ENCODE results near the gene FXYD1. TPM values are rescaled to one million over a fixed set of nuclear protein-coding genes. Genes with fewer than 3 reads are reported as not detected.

FXYD1 gene
- total and polyA plus RNA-seq, 4 donors: 18.7 to 146 (median 71.5) TPM

DNA sequence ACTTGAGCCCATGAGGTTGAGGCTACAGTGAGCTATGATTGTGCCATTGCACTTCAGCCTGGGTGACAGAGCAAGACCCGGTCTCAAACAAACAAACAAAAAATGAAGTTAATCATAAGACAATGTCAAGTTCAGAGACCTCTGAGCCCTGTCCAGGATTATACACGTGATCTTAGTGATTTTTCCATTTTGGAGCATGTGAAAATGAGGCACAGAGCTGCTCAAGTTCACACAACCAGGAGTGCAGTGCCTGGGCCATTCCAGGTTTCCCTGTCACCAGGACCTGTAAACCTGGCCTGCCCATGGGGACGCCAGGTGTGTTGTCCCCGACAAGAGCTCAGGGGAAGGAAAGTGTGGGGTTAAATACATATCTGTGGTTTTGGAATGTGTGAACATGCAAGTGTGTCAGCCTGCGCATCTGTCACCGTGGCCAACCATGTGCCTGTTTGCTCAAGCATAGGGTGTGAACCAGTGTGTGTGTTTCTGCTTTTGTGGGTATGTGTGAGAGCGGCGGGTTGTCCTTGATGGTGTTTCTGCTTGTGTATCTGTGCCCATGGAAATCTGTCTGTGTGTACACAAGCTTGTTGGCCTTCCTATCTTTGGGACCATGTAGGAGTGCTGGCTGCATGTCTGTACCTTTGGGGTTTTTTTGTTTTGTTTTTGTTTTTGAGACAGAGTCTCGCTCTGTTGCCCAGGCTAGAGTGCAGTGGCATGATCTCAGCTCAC lies 1.5 kb upstream of the FXYD1 start (continued):
- TF ChIP-seq, protein P1, sequence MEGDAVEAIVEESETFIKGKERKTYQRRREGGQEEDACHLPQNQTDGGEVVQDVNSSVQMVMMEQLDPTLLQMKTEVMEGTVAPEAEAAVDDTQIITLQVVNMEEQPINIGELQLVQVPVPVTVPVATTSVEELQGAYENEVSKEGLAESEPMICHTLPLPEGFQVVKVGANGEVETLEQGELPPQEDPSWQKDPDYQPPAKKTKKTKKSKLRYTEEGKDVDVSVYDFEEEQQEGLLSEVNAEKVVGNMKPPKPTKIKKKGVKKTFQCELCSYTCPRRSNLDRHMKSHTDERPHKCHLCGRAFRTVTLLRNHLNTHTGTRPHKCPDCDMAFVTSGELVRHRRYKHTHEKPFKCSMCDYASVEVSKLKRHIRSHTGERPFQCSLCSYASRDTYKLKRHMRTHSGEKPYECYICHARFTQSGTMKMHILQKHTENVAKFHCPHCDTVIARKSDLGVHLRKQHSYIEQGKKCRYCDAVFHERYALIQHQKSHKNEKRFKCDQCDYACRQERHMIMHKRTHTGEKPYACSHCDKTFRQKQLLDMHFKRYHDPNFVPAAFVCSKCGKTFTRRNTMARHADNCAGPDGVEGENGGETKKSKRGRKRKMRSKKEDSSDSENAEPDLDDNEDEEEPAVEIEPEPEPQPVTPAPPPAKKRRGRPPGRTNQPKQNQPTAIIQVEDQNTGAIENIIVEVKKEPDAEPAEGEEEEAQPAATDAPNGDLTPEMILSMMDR (IDR thresholded peaks at IDR 0.05; ENCODE audit: low read depth, low read length, missing input control): no peak
- TF ChIP-seq HNF4A (conservative IDR thresholded peaks at IDR 0.05) (peak; percentile 88 to 90), NR2F2 (IDR thresholded peaks at IDR 0.05) (peak; percentile 74), RXRA (IDR thresholded peaks at IDR 0.05) (peak; percentile 96 to 99)
- TF ChIP-seq, protein P2, sequence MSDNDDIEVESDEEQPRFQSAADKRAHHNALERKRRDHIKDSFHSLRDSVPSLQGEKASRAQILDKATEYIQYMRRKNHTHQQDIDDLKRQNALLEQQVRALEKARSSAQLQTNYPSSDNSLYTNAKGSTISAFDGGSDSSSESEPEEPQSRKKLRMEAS (IDR thresholded peaks at IDR 0.05): peak; percentile 92

DNA sequence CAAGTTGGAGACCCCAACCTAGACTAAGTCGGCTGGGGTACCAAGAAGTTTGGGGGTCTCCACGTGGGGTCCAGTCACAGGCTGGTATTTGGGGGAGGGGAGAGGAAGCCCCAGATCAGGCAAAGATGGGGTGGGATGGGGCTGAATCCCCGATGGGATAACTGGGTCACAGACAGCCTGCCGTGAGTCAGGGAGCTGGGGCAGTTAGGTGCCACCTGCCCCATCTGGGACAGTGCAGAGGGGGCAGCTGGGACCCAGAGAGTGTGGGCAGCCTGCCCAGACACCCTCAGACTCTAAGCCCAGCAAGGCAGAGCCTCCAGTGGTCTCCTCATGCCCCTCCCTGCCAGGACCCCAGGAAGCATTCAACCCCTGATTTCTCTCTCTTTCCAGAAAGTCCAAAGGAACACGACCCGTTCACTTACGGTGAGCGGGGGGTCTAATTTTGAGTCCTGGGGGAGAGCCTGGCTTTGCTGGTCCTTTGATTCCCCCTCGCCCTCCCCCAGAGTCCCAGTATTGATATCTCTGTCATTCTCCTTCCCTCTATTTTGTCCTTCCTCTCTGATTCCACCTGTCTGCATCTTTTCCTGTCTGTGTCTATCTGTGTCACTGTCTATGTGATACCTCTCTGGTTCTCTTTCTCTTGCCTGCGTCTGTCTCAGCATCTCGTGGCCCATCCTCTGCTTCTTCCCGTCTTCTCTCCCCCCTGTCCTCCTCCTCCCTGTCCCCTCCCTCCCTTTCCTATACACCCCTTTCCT lies 1.8 kb downstream of the FXYD1 start:
- no peaks in the 10 kb centered on the region for H3K9me3 ChIP-seq (ENCODE audit: control insufficient read depth in 4 of 4, low read length in 3 of 4)
- H3K36me3 ChIP-seq (ENCODE audit: control insufficient read depth in 4 of 4, insufficient read depth in 3 of 4, low read depth in 1 of 4, low read length in 3 of 4): no peaks in the 10 kb centered on the region
- H3K4me1 ChIP-seq (ENCODE audit: control insufficient read depth in 4 of 4, insufficient read depth in 4 of 4, low read length in 3 of 4): peaks cover 16 to 52% (median 38%) of the 10 kb centered on the region in 4 donors
- H3K27me3 ChIP-seq (ENCODE audit: control insufficient read depth in 4 of 4, insufficient read depth in 4 of 4, low read length in 3 of 4): no peaks in the 10 kb centered on the region
- peak overlapping the region; percentile 97 to 99 for H3K27ac ChIP-seq (ENCODE audit: low read depth in 1 of 2, low read length in 2 of 2)
- peak overlapping the region; percentile 78 to 79 for H3K9ac ChIP-seq (ENCODE audit: low read depth in 1 of 2, low read length in 2 of 2)
- TF ChIP-seq NR2F2 (IDR thresholded peaks at IDR 0.05) (no peak), JUND (IDR thresholded peaks at IDR 0.05) (no peak), YY1 (IDR thresholded peaks at IDR 0.05) (no peak), RAD21 (IDR thresholded peaks at IDR 0.05) (no peak), SP1 (IDR thresholded peaks at IDR 0.05) (no peak), HNF4G (IDR thresholded peaks at IDR 0.05) (no peak), TAF1 (conservative IDR thresholded peaks at IDR 0.05) (no peak), EGR1 (IDR thresholded peaks at IDR 0.05; ENCODE audit: low read depth in 2 of 2) (no peak), GABPA (IDR thresholded peaks at IDR 0.05 in 1 of 2, conservative IDR thresholded peaks at IDR 0.05 in 1 of 2) (no peak), FOXA2 (IDR thresholded peaks at IDR 0.05) (no peak)
- TF ChIP-seq, protein P3, sequence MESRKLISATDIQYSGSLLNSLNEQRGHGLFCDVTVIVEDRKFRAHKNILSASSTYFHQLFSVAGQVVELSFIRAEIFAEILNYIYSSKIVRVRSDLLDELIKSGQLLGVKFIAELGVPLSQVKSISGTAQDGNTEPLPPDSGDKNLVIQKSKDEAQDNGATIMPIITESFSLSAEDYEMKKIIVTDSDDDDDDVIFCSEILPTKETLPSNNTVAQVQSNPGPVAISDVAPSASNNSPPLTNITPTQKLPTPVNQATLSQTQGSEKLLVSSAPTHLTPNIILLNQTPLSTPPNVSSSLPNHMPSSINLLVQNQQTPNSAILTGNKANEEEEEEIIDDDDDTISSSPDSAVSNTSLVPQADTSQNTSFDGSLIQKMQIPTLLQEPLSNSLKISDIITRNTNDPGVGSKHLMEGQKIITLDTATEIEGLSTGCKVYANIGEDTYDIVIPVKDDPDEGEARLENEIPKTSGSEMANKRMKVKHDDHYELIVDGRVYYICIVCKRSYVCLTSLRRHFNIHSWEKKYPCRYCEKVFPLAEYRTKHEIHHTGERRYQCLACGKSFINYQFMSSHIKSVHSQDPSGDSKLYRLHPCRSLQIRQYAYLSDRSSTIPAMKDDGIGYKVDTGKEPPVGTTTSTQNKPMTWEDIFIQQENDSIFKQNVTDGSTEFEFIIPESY (IDR thresholded peaks at IDR 0.05): no peak
- TF ChIP-seq, protein P1 (IDR thresholded peaks at IDR 0.05; ENCODE audit: low read depth, low read length, missing input control): no peak
- DNase-seq (ENCODE audit: low spot score): no peak
- H3K4me3 ChIP-seq (ENCODE audit: low read depth in 1 of 3, low read length in 3 of 3): peak overlapping the region; percentile 50 to 68 (median 51)
- WGBS: 33% methylated on average over 12 of the region's 12 CpGs
